Thymus (tissue), 11 donors: ENCODE measurements around the gene SDCBP2. TPM values are rescaled to one million over a fixed set of nuclear protein-coding genes. Genes with fewer than 3 reads are reported as not detected.

Experiments used
- DNase-seq, 9 donors: peaks; one replicate each; pipeline ENCODE4 v3.0.0-alpha.2; 2013; ENCODE audit warnings: low spot score in 9 of 9, low read depth in 6 of 9, missing footprints in 1 of 9
- H3K27ac ChIP-seq, 2 donors: one replicate each; pipeline ENCODE4 v1.5.1; 2013; ENCODE audit warnings: control low read depth in 1 of 2, low read depth in 1 of 2, low read length in 1 of 2, mild to moderate bottlenecking in 1 of 2, moderate library complexity in 1 of 2
- H3K27me3 ChIP-seq, 2 donors: one replicate each; pipeline ENCODE4 v1.5.1; 2013; ENCODE audit warnings: low read length in 1 of 2; ENCODE audit not compliant: control insufficient read depth in 2 of 2, insufficient read depth in 1 of 2
- H3K36me3 ChIP-seq, 2 donors: one replicate each; pipeline ENCODE4 v1.5.1; 2013; ENCODE audit warnings: low read length in 1 of 2, mild to moderate bottlenecking in 1 of 2, moderate library complexity in 1 of 2; ENCODE audit not compliant: control insufficient read depth in 2 of 2, insufficient read depth in 2 of 2
- H3K4me1 ChIP-seq, 2 donors: one replicate each; pipeline ENCODE4 v1.5.1; 2013; ENCODE audit warnings: low read length in 2 of 2; ENCODE audit not compliant: control insufficient read depth in 2 of 2, insufficient read depth in 2 of 2
- H3K4me3 ChIP-seq, 2 donors: one replicate each; pipeline ENCODE4 v1.5.1; 2013; ENCODE audit warnings: low read length in 2 of 2, control low read depth in 1 of 2, mild to moderate bottlenecking in 1 of 2
- H3K9me3 ChIP-seq, 2 donors: one replicate each; pipeline ENCODE4 v1.5.1; 2013; ENCODE audit warnings: low read length in 1 of 2, mild to moderate bottlenecking in 1 of 2; ENCODE audit not compliant: control insufficient read depth in 2 of 2, insufficient read depth in 1 of 2
- WGBS: extraction: QIAGEN DNeasy Blood & Tissue Kit; methylation state at CpG from one replicate; pipeline ENCODE4 v1.1.7; 2013; 5-methylcytosine and 5-hydroxymethylcytosine counted together
- polyA plus RNA-seq: library from polyadenylated mRNA; stranded (reverse); fragments of 200-250 nt; gene quantifications from one replicate; pipeline ENCODE4 v1.2.3, GENCODE V29; 2013
- total RNA-seq: library from RNA; stranded (reverse); fragments of 120-200 nt; gene quantifications from one replicate; pipeline ENCODE4 v1.2.4, GENCODE V29; 2013
- donor health status: healthy.

Gene SDCBP2
- total and polyA plus RNA-seq, 2 donors: 2.1 to 8.6 TPM

- 97% methylated on average over 4 of the region's 4 CpGs for WGBS
- Histone ChIP-seq H3K36me3 (peaks cover 36 to 50% of the 10 kb centered on the region in 2 donors), H3K27me3 (no peaks in the 10 kb centered on the region), H3K9me3 (no peaks in the 10 kb centered on the region), H3K27ac (no peak overlapping the region), H3K4me1 (peaks cover 10 to 16% of the 10 kb centered on the region in 2 donors), H3K4me3 (no peak overlapping the region)
- DNase-seq: no peak
These were observed 44.7 kb upstream of the SDCBP2 start for GRCh38 chr20:1373614-1374013.

GRCh38 chr20:1373036-1373435, 44.1 kb upstream of the SDCBP2 start:
- no peak for DNase-seq
- Histone ChIP-seq H3K4me1 (peaks cover 10 to 16% of the 10 kb centered on the region in 2 donors), H3K27me3 (no peaks in the 10 kb centered on the region), H3K9me3 (no peaks in the 10 kb centered on the region), H3K4me3 (no peak overlapping the region), H3K27ac (no peak overlapping the region), H3K36me3 (peaks cover 40 to 56% of the 10 kb centered on the region in 2 donors)
- WGBS: 98% methylated on average over 3 of the region's 3 CpGs

GRCh38 chr20:1371830-1372539, 43.0 kb upstream of the SDCBP2 start:
- Histone ChIP-seq H3K9me3 (no peaks in the 10 kb centered on the region), H3K4me3 (no peak overlapping the region), H3K36me3 (peaks cover 44 to 64% of the 10 kb centered on the region in 2 donors), H3K27ac (no peak overlapping the region), H3K27me3 (no peaks in the 10 kb centered on the region), H3K4me1 (peaks cover 4 to 8% of the 10 kb centered on the region in 2 donors)
- no peak for DNase-seq
- WGBS: 99% methylated on average over 5 of the region's 5 CpGs

- H3K9me3 ChIP-seq: no peaks in the 10 kb centered on the region
- H3K4me3 ChIP-seq: no peak overlapping the region
- WGBS: 82% methylated on average over 3 of the region's 3 CpGs
- H3K36me3 ChIP-seq: peaks cover 44 to 64% of the 10 kb centered on the region in 2 donors
- peaks cover under 1 to 7% of the 10 kb centered on the region in 2 donors for H3K4me1 ChIP-seq
- no peak for DNase-seq
- no peaks in the 10 kb centered on the region for H3K27me3 ChIP-seq
- no peak overlapping the region for H3K27ac ChIP-seq
These were observed 42.4 kb upstream of the SDCBP2 start for GRCh38 chr20:1371202-1371782.

GRCh38 chr20:1370548-1371110, 41.7 kb upstream of the SDCBP2 start:
- Histone ChIP-seq H3K36me3 (peaks cover 44 to 68% of the 10 kb centered on the region in 2 donors), H3K4me3 (no peak overlapping the region), H3K27ac (no peak overlapping the region), H3K4me1 (peaks cover 0 to under 1% of the 10 kb centered on the region in 2 donors), H3K9me3 (no peaks in the 10 kb centered on the region), H3K27me3 (no peaks in the 10 kb centered on the region)
- DNase-seq: no peak
- WGBS: 85% methylated on average over 2 of the region's 2 CpGs

GRCh38 chr20:1369970-1370369, 41.0 kb upstream of the SDCBP2 start:
- 83% methylated on average over 3 of the region's 3 CpGs for WGBS
- no peaks in the 10 kb centered on the region for H3K27me3 ChIP-seq
- DNase-seq: no peak
- no peak overlapping the region for H3K4me3 ChIP-seq
- H3K4me1 ChIP-seq: no peaks in the 10 kb centered on the region
- H3K36me3 ChIP-seq: peaks cover 44 to 72% of the 10 kb centered on the region in 2 donors
- H3K27ac ChIP-seq: no peak overlapping the region
- no peaks in the 10 kb centered on the region for H3K9me3 ChIP-seq

GRCh38 chr20:1368448-1369199, 39.7 kb upstream of the SDCBP2 start:
- H3K9me3 ChIP-seq: no peaks in the 10 kb centered on the region
- 93% methylated on average over 7 of the region's 7 CpGs for WGBS
- no peaks in the 10 kb centered on the region for H3K27me3 ChIP-seq
- H3K4me3 ChIP-seq: no peak overlapping the region
- no peak for DNase-seq
- peaks cover 7 to 10% of the 10 kb centered on the region in 2 donors for H3K4me1 ChIP-seq
- H3K36me3 ChIP-seq: peaks cover 40 to 64% of the 10 kb centered on the region in 2 donors
- no peak overlapping the region for H3K27ac ChIP-seq

- H3K36me3 ChIP-seq: peaks cover 39 to 55% of the 10 kb centered on the region in 2 donors
These were observed 38.5 kb upstream of the SDCBP2 start for GRCh38 chr20:1367479-1367878.

GRCh38 chr20:1364106-1364505, 35.2 kb upstream of the SDCBP2 start:
- no peak overlapping the region for H3K27ac ChIP-seq
- H3K9me3 ChIP-seq: no peaks in the 10 kb centered on the region
- DNase-seq: peak in 1 of 9 donors; percentile 32
- peaks cover 12 to 13% of the 10 kb centered on the region in 2 donors for H3K4me1 ChIP-seq
- H3K27me3 ChIP-seq: no peaks in the 10 kb centered on the region
- no peak overlapping the region for H3K4me3 ChIP-seq
- peaks cover 28 to 36% of the 10 kb centered on the region in 2 donors for H3K36me3 ChIP-seq
- 20% methylated on average over 2 of the region's 2 CpGs for WGBS

More at GRCh38 chr20:1367479-1367878, 38.5 kb upstream of the SDCBP2 start:
- 97% methylated on average over 4 of the region's 4 CpGs for WGBS
- Histone ChIP-seq H3K27ac (no peak overlapping the region), H3K27me3 (no peaks in the 10 kb centered on the region), H3K9me3 (no peaks in the 10 kb centered on the region), H3K4me3 (no peak overlapping the region), H3K4me1 (peaks cover 12 to 13% of the 10 kb centered on the region in 2 donors)
- DNase-seq: no peak
